ENCODE data around the gene PEAK1. TPM values are rescaled to one million over a fixed set of nuclear protein-coding genes. Genes with fewer than 3 reads are reported as not detected.
"Not testable (repeated sequence)": the region's sequence is repeated elsewhere in the genome, so short reads cannot be mapped to it uniquely, and the experiment has no call there.

The PEAK1 gene
- total and polyA plus RNA-seq, 7 experiments from 2014 or later: 1.2 to 31.0 (median 12.7) TPM

GRCh38 chr15:77276943-77277342 lies 143.0 kb downstream of the PEAK1 start:
- H3K27ac ChIP-seq (ENCODE audit: low read depth, low read length): no peak overlapping the region
- H3K36me3 ChIP-seq (ENCODE audit: control insufficient read depth in 2 of 3, insufficient read depth in 3 of 3, low read length in 3 of 3): no peaks in the 10 kb centered on the region
- H3K9me3 ChIP-seq (ENCODE audit: control insufficient read depth in 2 of 3, low read length in 3 of 3): no peaks in the 10 kb centered on the region
- Mint-ChIP-seq H3K27me3 (no peaks in the 10 kb centered on the region), H3K9me3 (peaks cover 0 to 11% (median 1%) of the 10 kb centered on the region in 11 donors), H3K4me1 (peaks cover 0 to 26% (median 6%) of the 10 kb centered on the region in 7 donors), H3K27ac (no peak overlapping the region), H3K36me3 (peaks cover 0 to 34% (median 14%) of the 10 kb centered on the region in 5 donors), H3K4me3 (no peak overlapping the region)
- POLR2A ChIA-PET: no interaction called here
- H3K27me3 ChIP-seq (ENCODE audit: control insufficient read depth in 2 of 2, insufficient read depth in 2 of 2, low read length in 2 of 2): no peaks in the 10 kb centered on the region
- intact Hi-C loops (cut with micrococcal nuclease): no loop called here
- DNase-seq (no peak), ATAC-seq (no peak)
- H3K4me3 ChIP-seq (ENCODE audit: low read length): no peak overlapping the region
- no peaks in the 10 kb centered on the region for H3K4me1 ChIP-seq (ENCODE audit: control insufficient read depth in 2 of 2, insufficient read depth in 2 of 2, low read length in 2 of 2)
- CTCF ChIA-PET: no interaction called here

- intact Hi-C loops (cut with micrococcal nuclease): no loop called here
- Mint-ChIP-seq H3K4me1 (peaks cover 0 to 26% (median 6%) of the 10 kb centered on the region in 7 donors), H3K27me3 (no peaks in the 10 kb centered on the region), H3K36me3 (peaks cover 0 to 34% (median 14%) of the 10 kb centered on the region in 5 donors), H3K27ac (peak overlapping the region in 1 of 9 donors; percentile 22), H3K4me3 (peak overlapping the region in 1 of 10 donors; percentile 12), H3K9me3 (peaks cover 0 to 11% (median 1%) of the 10 kb centered on the region in 11 donors)
- no peak overlapping the region for H3K27ac ChIP-seq (ENCODE audit: low read depth, low read length)
- H3K4me3 ChIP-seq (ENCODE audit: low read length): no peak overlapping the region
- H3K9me3 ChIP-seq (ENCODE audit: control insufficient read depth in 2 of 3, low read length in 3 of 3): no peaks in the 10 kb centered on the region
- ChIA-PET POLR2A (no interaction called here), CTCF (no interaction called here)
- no peaks in the 10 kb centered on the region for H3K27me3 ChIP-seq (ENCODE audit: control insufficient read depth in 2 of 2, insufficient read depth in 2 of 2, low read length in 2 of 2)
- no peaks in the 10 kb centered on the region for H3K36me3 ChIP-seq (ENCODE audit: control insufficient read depth in 2 of 3, insufficient read depth in 3 of 3, low read length in 3 of 3)
- H3K4me1 ChIP-seq (ENCODE audit: control insufficient read depth in 2 of 2, insufficient read depth in 2 of 2, low read length in 2 of 2): no peaks in the 10 kb centered on the region
- no peak for DNase-seq
- ATAC-seq: no peak
Measured at GRCh38 chr15:77276096-77276495, 143.8 kb downstream of the PEAK1 start.

- H3K27ac Mint-ChIP-seq; DNase-seq; POLR2A ChIA-PET; H3K36me3 ChIP-seq (ENCODE audit: control insufficient read depth in 2 of 3, insufficient read depth in 3 of 3, low read length in 3 of 3); H3K27me3 Mint-ChIP-seq; intact Hi-C loops (cut with micrococcal nuclease); H3K27me3 ChIP-seq (ENCODE audit: control insufficient read depth in 2 of 2, insufficient read depth in 2 of 2, low read length in 2 of 2); H3K4me1 ChIP-seq (ENCODE audit: control insufficient read depth in 2 of 2, insufficient read depth in 2 of 2, low read length in 2 of 2); H3K27ac ChIP-seq (ENCODE audit: low read depth, low read length); ATAC-seq; H3K9me3 ChIP-seq (ENCODE audit: control insufficient read depth in 2 of 3, low read length in 3 of 3); H3K4me3 ChIP-seq (ENCODE audit: low read length); CTCF ChIA-PET: not testable (repeated sequence)
- H3K4me1 Mint-ChIP-seq: peaks cover 0 to 23% (median 6%) of the 10 kb centered on the region in 7 donors
- H3K4me3 Mint-ChIP-seq: peak overlapping the region in 1 of 10 donors; percentile 51
- peaks cover 3 to 47% (median 26%) of the 10 kb centered on the region in 5 donors for H3K36me3 Mint-ChIP-seq
- H3K9me3 Mint-ChIP-seq: peaks cover 0 to 18% (median 1%) of the 10 kb centered on the region in 11 donors
Measured at GRCh38 chr15:77273136-77273535, 146.8 kb downstream of the PEAK1 start.

GRCh38 chr15:77266708-77267386 lies 153.1 kb downstream of the PEAK1 start:
- no peaks in the 10 kb centered on the region for H3K36me3 ChIP-seq (ENCODE audit: control insufficient read depth in 2 of 3, insufficient read depth in 3 of 3, low read length in 3 of 3)
- H3K27ac ChIP-seq (ENCODE audit: low read depth, low read length): no peak overlapping the region
- no peak overlapping the region for H3K27ac Mint-ChIP-seq
- intact Hi-C loops (cut with micrococcal nuclease): no loop called here
- H3K9me3 Mint-ChIP-seq: peaks cover 0 to 18% (median 5%) of the 10 kb centered on the region in 11 donors
- H3K27me3 Mint-ChIP-seq: no peaks in the 10 kb centered on the region
- no peaks in the 10 kb centered on the region for H3K4me1 ChIP-seq (ENCODE audit: control insufficient read depth in 2 of 2, insufficient read depth in 2 of 2, low read length in 2 of 2)
- POLR2A ChIA-PET: no interaction called here
- no peaks in the 10 kb centered on the region for H3K4me1 Mint-ChIP-seq
- no peaks in the 10 kb centered on the region for H3K9me3 ChIP-seq (ENCODE audit: control insufficient read depth in 2 of 3, low read length in 3 of 3)
- no peak overlapping the region for H3K4me3 Mint-ChIP-seq
- H3K4me3 ChIP-seq (ENCODE audit: low read length): no peak overlapping the region
- ATAC-seq: no peak
- H3K27me3 ChIP-seq (ENCODE audit: control insufficient read depth in 2 of 2, insufficient read depth in 2 of 2, low read length in 2 of 2): no peaks in the 10 kb centered on the region
- DNase-seq: no peak
- CTCF ChIA-PET: no interaction called here
- peaks cover 8 to 52% (median 31%) of the 10 kb centered on the region in 5 donors for H3K36me3 Mint-ChIP-seq

- Mint-ChIP-seq H3K4me3 (no peak overlapping the region), H3K27ac (no peak overlapping the region), H3K36me3 (peaks cover 0 to 14% (median 5%) of the 10 kb centered on the region in 5 donors), H3K9me3 (peaks cover 0 to 3% (median 0%) of the 10 kb centered on the region in 11 donors), H3K27me3 (no peaks in the 10 kb centered on the region), H3K4me1 (no peaks in the 10 kb centered on the region)
- Histone ChIP-seq H3K9me3 (ENCODE audit: control insufficient read depth in 2 of 3, low read length in 3 of 3) (no peaks in the 10 kb centered on the region), H3K4me3 (ENCODE audit: low read length) (no peak overlapping the region), H3K27me3 (ENCODE audit: control insufficient read depth in 2 of 2, insufficient read depth in 2 of 2, low read length in 2 of 2) (no peaks in the 10 kb centered on the region), H3K4me1 (ENCODE audit: control insufficient read depth in 2 of 2, insufficient read depth in 2 of 2, low read length in 2 of 2) (no peaks in the 10 kb centered on the region), H3K27ac (ENCODE audit: low read depth, low read length) (no peak overlapping the region), H3K36me3 (ENCODE audit: control insufficient read depth in 2 of 3, insufficient read depth in 3 of 3, low read length in 3 of 3) (no peaks in the 10 kb centered on the region)
- ChIA-PET POLR2A (no interaction called here), CTCF (no interaction called here)
- ATAC-seq: no peak
- DNase-seq: no peak
- intact Hi-C loops (cut with micrococcal nuclease): no loop called here
Measured at GRCh38 chr15:77255385-77255784, 164.5 kb downstream of the PEAK1 start.

GRCh38 chr15:77251662-77252061 lies 168.2 kb downstream of the PEAK1 start:
- intact Hi-C loops (cut with micrococcal nuclease): no loop called here
- H3K4me3 ChIP-seq (ENCODE audit: low read length): no peak overlapping the region
- H3K4me3 Mint-ChIP-seq: no peak overlapping the region
- peaks cover 0 to 7% (median 0%) of the 10 kb centered on the region in 5 donors for H3K36me3 Mint-ChIP-seq
- no peak overlapping the region for H3K27ac Mint-ChIP-seq
- no peaks in the 10 kb centered on the region for H3K9me3 Mint-ChIP-seq
- POLR2A ChIA-PET: no interaction called here
- H3K27ac ChIP-seq (ENCODE audit: low read depth, low read length): no peak overlapping the region
- no peaks in the 10 kb centered on the region for H3K9me3 ChIP-seq (ENCODE audit: control insufficient read depth in 2 of 3, low read length in 3 of 3)
- no peaks in the 10 kb centered on the region for H3K27me3 Mint-ChIP-seq
- H3K4me1 ChIP-seq (ENCODE audit: control insufficient read depth in 2 of 2, insufficient read depth in 2 of 2, low read length in 2 of 2): no peaks in the 10 kb centered on the region
- H3K27me3 ChIP-seq (ENCODE audit: control insufficient read depth in 2 of 2, insufficient read depth in 2 of 2, low read length in 2 of 2): no peaks in the 10 kb centered on the region
- DNase-seq (no peak), ATAC-seq (no peak)
- H3K36me3 ChIP-seq (ENCODE audit: control insufficient read depth in 2 of 3, insufficient read depth in 3 of 3, low read length in 3 of 3): no peaks in the 10 kb centered on the region
- CTCF ChIA-PET: no interaction called here
- no peaks in the 10 kb centered on the region for H3K4me1 Mint-ChIP-seq

- no peak for ATAC-seq
- ChIA-PET CTCF (interaction anchor here (0.8 kb wide), 1 partner anchor 274 kb away, joined by 3 read pairs; no protein-coding TSS in a partner anchor), POLR2A (no interaction called here)
- H3K27ac Mint-ChIP-seq: no peak overlapping the region
- no peak for DNase-seq
- H3K9me3 ChIP-seq (ENCODE audit: control insufficient read depth in 2 of 3, low read length in 3 of 3): no peaks in the 10 kb centered on the region
- H3K4me1 ChIP-seq (ENCODE audit: control insufficient read depth in 2 of 2, insufficient read depth in 2 of 2, low read length in 2 of 2): no peaks in the 10 kb centered on the region
- H3K36me3 Mint-ChIP-seq: peaks cover 0 to 5% (median 0%) of the 10 kb centered on the region in 5 donors
- H3K36me3 ChIP-seq (ENCODE audit: control insufficient read depth in 2 of 3, insufficient read depth in 3 of 3, low read length in 3 of 3): no peaks in the 10 kb centered on the region
- no peak overlapping the region for H3K4me3 Mint-ChIP-seq
- H3K27me3 ChIP-seq (ENCODE audit: control insufficient read depth in 2 of 2, insufficient read depth in 2 of 2, low read length in 2 of 2): no peaks in the 10 kb centered on the region
- no peaks in the 10 kb centered on the region for H3K9me3 Mint-ChIP-seq
- no peak overlapping the region for H3K27ac ChIP-seq (ENCODE audit: low read depth, low read length)
- intact Hi-C loops (cut with micrococcal nuclease): no loop called here
- no peak overlapping the region for H3K4me3 ChIP-seq (ENCODE audit: low read length)
- no peaks in the 10 kb centered on the region for H3K27me3 Mint-ChIP-seq
- H3K4me1 Mint-ChIP-seq: peaks cover 0 to 6% (median 4%) of the 10 kb centered on the region in 7 donors
Measured at GRCh38 chr15:77247116-77247515, 172.8 kb downstream of the PEAK1 start.
